Loucy (cell line): ENCODE results near the gene GTPBP4.

ENCODE experiments used
- EZH2phosphoT487 ChIP-seq: fragments of 200-600 bp; IDR thresholded peaks from 2 replicates; pipeline ENCODE4 v1.6.1; 2018; ENCODE audit warnings: antibody characterized with exemption, mild to moderate bottlenecking, moderate library complexity, borderline replicate concordance
- TF ChIP-seq, protein P1 (sequence below): fragments of 200-600 bp; sonication (generic); conservative IDR thresholded peaks from 2 replicates; pipeline ENCODE4 v1.5.1; 2014; ENCODE audit warnings: mild to moderate bottlenecking, antibody characterized with exemption, low read length

DNA sequence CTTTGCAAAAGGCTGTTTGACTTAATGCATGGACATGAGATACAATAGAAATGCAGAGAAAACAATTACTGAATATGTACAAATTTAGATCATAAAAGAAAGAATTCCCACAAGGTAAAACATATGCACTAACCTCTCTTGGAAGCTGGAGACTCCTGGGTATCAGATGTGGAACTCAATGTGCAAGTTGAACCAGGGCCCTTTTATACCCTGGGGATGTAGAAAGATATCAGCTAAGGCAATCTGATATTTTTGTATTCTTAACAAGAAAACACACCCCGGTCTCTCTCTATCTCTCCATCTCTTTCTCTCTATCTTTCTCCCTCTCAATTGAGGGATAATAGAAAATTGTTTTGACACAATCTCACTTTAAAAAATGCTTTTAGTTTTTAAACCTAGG lies 37.4 kb downstream of the GTPBP4 start, which contains the start of gene IDI2:
- TF ChIP-seq, protein P1, sequence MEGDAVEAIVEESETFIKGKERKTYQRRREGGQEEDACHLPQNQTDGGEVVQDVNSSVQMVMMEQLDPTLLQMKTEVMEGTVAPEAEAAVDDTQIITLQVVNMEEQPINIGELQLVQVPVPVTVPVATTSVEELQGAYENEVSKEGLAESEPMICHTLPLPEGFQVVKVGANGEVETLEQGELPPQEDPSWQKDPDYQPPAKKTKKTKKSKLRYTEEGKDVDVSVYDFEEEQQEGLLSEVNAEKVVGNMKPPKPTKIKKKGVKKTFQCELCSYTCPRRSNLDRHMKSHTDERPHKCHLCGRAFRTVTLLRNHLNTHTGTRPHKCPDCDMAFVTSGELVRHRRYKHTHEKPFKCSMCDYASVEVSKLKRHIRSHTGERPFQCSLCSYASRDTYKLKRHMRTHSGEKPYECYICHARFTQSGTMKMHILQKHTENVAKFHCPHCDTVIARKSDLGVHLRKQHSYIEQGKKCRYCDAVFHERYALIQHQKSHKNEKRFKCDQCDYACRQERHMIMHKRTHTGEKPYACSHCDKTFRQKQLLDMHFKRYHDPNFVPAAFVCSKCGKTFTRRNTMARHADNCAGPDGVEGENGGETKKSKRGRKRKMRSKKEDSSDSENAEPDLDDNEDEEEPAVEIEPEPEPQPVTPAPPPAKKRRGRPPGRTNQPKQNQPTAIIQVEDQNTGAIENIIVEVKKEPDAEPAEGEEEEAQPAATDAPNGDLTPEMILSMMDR, result no peak
- no peak for TF ChIP-seq EZH2phosphoT487
